Karpas-422 (cell line): Measurements from ENCODE around the gene RMC1. TPM values are rescaled to one million over a fixed set of nuclear protein-coding genes. Genes with fewer than 3 reads are reported as not detected.
A peak's percentile ranks its signal among the peaks of the same experiment; 100 is the strongest.
"Not testable (repeated sequence)": the region's sequence is repeated elsewhere in the genome, so short reads cannot be mapped to it uniquely, and the experiment has no call there.

Experiments used
- DNase-seq: peaks from one replicate; pipeline ENCODE4 v3.0.0-alpha.2; 2015
- H2AFZ ChIP-seq: fragments of 200-600 bp; sonication (generic); 2 replicates; pipeline ENCODE4 v1.6.1; 2014; ENCODE audit warnings: antibody characterized with exemption, low read length, mixed read lengths
- H3K27ac ChIP-seq: fragments of 200-600 bp; sonication (generic); 2 replicates; pipeline ENCODE4 v1.5.1; 2014; ENCODE audit warnings: mild to moderate bottlenecking, low read length, moderate library complexity
- H3K27me3 ChIP-seq: fragments of 200-600 bp; sonication (generic); 2 replicates; pipeline ENCODE4 v1.6.1; 2014; ENCODE audit warnings: low read length, mixed read lengths
- H3K36me3 ChIP-seq: fragments of 200-600 bp; sonication (generic); 2 replicates; pipeline ENCODE4 v1.6.1; 2014; ENCODE audit warnings: low read length, mixed read lengths; ENCODE audit not compliant: insufficient read depth
- H3K4me1 ChIP-seq: fragments of 200-600 bp; sonication (generic); 2 replicates; pipeline ENCODE4 v1.6.1; 2014; ENCODE audit warnings: mild to moderate bottlenecking, low read length, mixed read lengths
- H3K4me2 ChIP-seq: fragments of 200-600 bp; sonication (generic); 2 replicates; pipeline ENCODE4 v1.6.1; 2014; ENCODE audit warnings: low read length, low read depth, mild to moderate bottlenecking; ENCODE audit not compliant: poor library complexity, severe bottlenecking
- H3K4me3 ChIP-seq: fragments of 200-600 bp; sonication (generic); 2 replicates; pipeline ENCODE4 v1.5.1; 2014; ENCODE audit warnings: mild to moderate bottlenecking, antibody characterized with exemption, low read length, mixed read lengths
- H3K79me2 ChIP-seq: fragments of 200-600 bp; sonication (generic); 2 replicates; pipeline ENCODE4 v1.6.1; 2014; ENCODE audit warnings: mild to moderate bottlenecking, low read length, mixed read lengths
- H3K9ac ChIP-seq: fragments of 200-600 bp; sonication (generic); 2 replicates; pipeline ENCODE4 v1.6.0; 2014; ENCODE audit warnings: low read length
- H3K9me2 ChIP-seq: fragments of 200-600 bp; sonication (generic), shearing (Covaris generic); replicated peaks from 2 replicates; pipeline ENCODE4 v1.6.0; 2014; ENCODE audit warnings: mild to moderate bottlenecking, low read length, moderate library complexity; ENCODE audit not compliant: insufficient read depth
- H3K9me3 ChIP-seq: fragments of 300-700, 200-600 bp; sonication (generic); 2 replicates; pipeline ENCODE4 v1.6.1; 2014; ENCODE audit warnings: low read length, mixed read lengths
- H4K20me1 ChIP-seq: fragments of 200-600 bp; sonication (generic); 2 replicates; pipeline ENCODE4 v1.6.1; 2014; ENCODE audit warnings: mild to moderate bottlenecking, antibody characterized with exemption, low read length, low read depth; ENCODE audit not compliant: insufficient read depth
- total RNA-seq: library from RNA; depleted of rRNA; stranded (reverse); fragments of >200 nt; shearing (Covaris generic); gene quantifications from 2 replicates; pipeline ENCODE4 v1.2.3, GENCODE V29; 2014; ENCODE audit warnings: low replicate concordance

Gene RMC1
- total RNA-seq, 1 experiment from 2014 or later: 57.7 TPM

GRCh38 chr18:23502516-23503037 lies 734 bp upstream of the RMC1 start:
- H3K4me1 ChIP-seq: peaks cover 24% of the 10 kb centered on the region
- peak overlapping the region; percentile 93 for H2AFZ ChIP-seq
- H3K4me2 ChIP-seq: peak overlapping the region; percentile 90
- no peaks in the 10 kb centered on the region for H3K9me2 ChIP-seq
- H3K4me3 ChIP-seq: peak overlapping the region; percentile 93
- H3K79me2 ChIP-seq: peaks cover 41% of the 10 kb centered on the region
- no peaks in the 10 kb centered on the region for H3K27me3 ChIP-seq
- no peaks in the 10 kb centered on the region for H4K20me1 ChIP-seq
- H3K9ac ChIP-seq: peak overlapping the region; percentile 84
- H3K36me3 ChIP-seq: peaks cover 5% of the 10 kb centered on the region; the same call in 1 of the 2 replicates
- peak; percentile 50 for DNase-seq
- H3K9me3 ChIP-seq: no peaks in the 10 kb centered on the region
- no peak overlapping the region for H3K27ac ChIP-seq

GRCh38 chr18:23503963-23504344 lies 643 bp downstream of the RMC1 start:
- Histone ChIP-seq H3K4me1 (peaks cover 24% of the 10 kb centered on the region), H3K79me2 (peaks cover 53% of the 10 kb centered on the region), H3K36me3 (peaks cover 17% of the 10 kb centered on the region), H3K4me2 (peak overlapping the region; percentile 90), H3K27me3 (no peaks in the 10 kb centered on the region), H3K4me3 (peak overlapping the region; percentile 93), H3K27ac (no peak overlapping the region), H3K9ac (peak overlapping the region; percentile 84), H4K20me1 (no peaks in the 10 kb centered on the region), H3K9me2 (no peaks in the 10 kb centered on the region), H2AFZ (peak overlapping the region; percentile 70; the same call in 1 of the 2 replicates), H3K9me3 (no peaks in the 10 kb centered on the region)
- DNase-seq: peak; percentile 57

- H3K36me3 ChIP-seq: peaks cover 17% of the 10 kb centered on the region
- peaks cover 24% of the 10 kb centered on the region for H3K4me1 ChIP-seq
- peaks cover 53% of the 10 kb centered on the region for H3K79me2 ChIP-seq
- H3K27me3 ChIP-seq: no peaks in the 10 kb centered on the region
- H3K27ac ChIP-seq: no peak overlapping the region
- no peaks in the 10 kb centered on the region for H3K9me3 ChIP-seq
- DNase-seq: no peak
- peak overlapping the region; percentile 84 for H3K9ac ChIP-seq
- H3K4me2 ChIP-seq: peak overlapping the region; percentile 90
- H3K4me3 ChIP-seq: peak overlapping the region; percentile 93
- no peaks in the 10 kb centered on the region for H4K20me1 ChIP-seq
- H3K9me2 ChIP-seq: no peaks in the 10 kb centered on the region
- no peak overlapping the region for H2AFZ ChIP-seq
Observed at GRCh38 chr18:23504720-23505119, 1.4 kb downstream of the RMC1 start.

- Histone ChIP-seq H3K36me3 (peaks cover 26% of the 10 kb centered on the region), H3K27ac (no peak overlapping the region), H3K9ac (no peak overlapping the region)
Observed at GRCh38 chr18:23506393-23506792, 3.1 kb downstream of the RMC1 start.

GRCh38 chr18:23510923-23511322 lies 7.6 kb downstream of the RMC1 start:
- not testable (repeated sequence) for H3K4me3 ChIP-seq, H3K27ac ChIP-seq, DNase-seq, H3K4me2 ChIP-seq, H3K9ac ChIP-seq, H4K20me1 ChIP-seq, H2AFZ ChIP-seq, H3K27me3 ChIP-seq, H3K9me2 ChIP-seq, H3K9me3 ChIP-seq
- Histone ChIP-seq H3K4me1 (peaks cover 11% of the 10 kb centered on the region), H3K79me2 (peaks cover 30% of the 10 kb centered on the region), H3K36me3 (peaks cover 26% of the 10 kb centered on the region)

More at GRCh38 chr18:23506393-23506792, 3.1 kb downstream of the RMC1 start:
- no peaks in the 10 kb centered on the region for H3K27me3 ChIP-seq
- H3K9me3 ChIP-seq: no peaks in the 10 kb centered on the region
- H3K4me2 ChIP-seq: no peak overlapping the region
- DNase-seq: no peak
- no peaks in the 10 kb centered on the region for H4K20me1 ChIP-seq
- no peak overlapping the region for H3K4me3 ChIP-seq
- no peaks in the 10 kb centered on the region for H3K9me2 ChIP-seq
- peaks cover 53% of the 10 kb centered on the region for H3K79me2 ChIP-seq
- H3K4me1 ChIP-seq: peaks cover 24% of the 10 kb centered on the region
- no peak overlapping the region for H2AFZ ChIP-seq

- H3K4me3 ChIP-seq, H3K9ac ChIP-seq, H3K27me3 ChIP-seq, H4K20me1 ChIP-seq, H2AFZ ChIP-seq, H3K27ac ChIP-seq, DNase-seq, H3K9me3 ChIP-seq, H3K4me2 ChIP-seq, H3K9me2 ChIP-seq: not testable (repeated sequence)
- Histone ChIP-seq H3K79me2 (peaks cover 23% of the 10 kb centered on the region), H3K36me3 (peaks cover 31% of the 10 kb centered on the region), H3K4me1 (peaks cover 11% of the 10 kb centered on the region)
Observed at GRCh38 chr18:23512216-23512615, 8.9 kb downstream of the RMC1 start.

- Histone ChIP-seq H3K4me3 (no peak overlapping the region), H3K4me2 (no peak overlapping the region), H3K79me2 (peaks cover 18% of the 10 kb centered on the region), H3K9me2 (no peaks in the 10 kb centered on the region), H3K9ac (no peak overlapping the region), H2AFZ (no peak overlapping the region), H3K27ac (no peak overlapping the region), H4K20me1 (no peaks in the 10 kb centered on the region), H3K9me3 (no peaks in the 10 kb centered on the region), H3K36me3 (peaks cover 27% of the 10 kb centered on the region), H3K4me1 (peaks cover 11% of the 10 kb centered on the region), H3K27me3 (no peaks in the 10 kb centered on the region)
- no peak for DNase-seq
Observed at GRCh38 chr18:23512641-23513040, 9.3 kb downstream of the RMC1 start.

GRCh38 chr18:23515911-23516546 lies 12.7 kb downstream of the RMC1 start:
- Histone ChIP-seq H3K9ac (no peak overlapping the region), H3K27me3 (no peaks in the 10 kb centered on the region), H3K4me1 (peaks cover 11% of the 10 kb centered on the region), H3K4me3 (no peak overlapping the region), H3K27ac (no peak overlapping the region), H4K20me1 (no peaks in the 10 kb centered on the region), H3K9me2 (no peaks in the 10 kb centered on the region), H3K79me2 (0 out of 2 replicates have a peak, but pooled peaks cover 6% of the 10 kb centered on the region), H3K36me3 (peaks cover 31% of the 10 kb centered on the region; the same call in 1 of the 2 replicates), H2AFZ (no peak overlapping the region), H3K4me2 (no peak overlapping the region), H3K9me3 (no peaks in the 10 kb centered on the region)
- peak; percentile 92 for DNase-seq
